Endothelial cell of umbilical vein (primary cell): ENCODE results near the gene ZC2HC1B. TPM values are rescaled to one million over a fixed set of nuclear protein-coding genes. Genes with fewer than 3 reads are reported as not detected.

Experiments
- BruUV-seq: library from RNA; stranded (reverse); fragments of 400-500 nt; replicated peaks from 2 replicates; lab custom pipeline; 2021; lab: Mats Ljungman, UMichigan
- CTCF ChIA-PET: fragments of 300-600, 350-600 bp; sonication (Branson Sonifier 250); formaldehyde crosslinking; loops from one replicate; lab custom pipeline; 2021; ENCODE audit warnings: antibody characterized with exemption, inconsistent platforms; lab: Charles Lee
- POLR2A ChIA-PET: fragments of 300-600, 350-600 bp; sonication (Branson Sonifier 250); formaldehyde crosslinking; loops from one replicate; lab custom pipeline; 2021; ENCODE audit warnings: antibody characterized with exemption, inconsistent platforms; lab: Charles Lee
- DNase-seq: peaks from one replicate; pipeline ENCODE4 v3.0.0-alpha.2; 2011; ENCODE audit warnings: low read depth, low spot score
- FAIRE-seq: peaks from 2 replicates; lab custom pipeline; 2011; peaks lifted over from hg19 to GRCh38; lab: Jason Lieb, UNC
- H2AFZ ChIP-seq: 2 replicates; pipeline ENCODE4 v1.6.0; 2012; ENCODE audit warnings: low read depth, low read length, control low read depth, inconsistent platforms
- H3K27ac ChIP-seq: 2 replicates; pipeline ENCODE4 v1.5.1; 2011; ENCODE audit warnings: low read depth, mild to moderate bottlenecking, control low read depth, low read length, moderate library complexity; ENCODE audit not compliant: insufficient read depth
- H3K27me3 ChIP-seq, 2 experiments: 2 replicates each; pipeline versions ENCODE4 v1.6.0 to v1.6.1; 2011; ENCODE audit warnings: low read length in 2 of 2, mixed read lengths in 1 of 2; ENCODE audit not compliant: control insufficient read depth in 2 of 2, insufficient read depth in 2 of 2
- H3K36me3 ChIP-seq, 2 experiments: 2 replicates in 1 of 2; 3 replicates in 1 of 2; pipeline ENCODE4 v1.5.1; 2011; ENCODE audit warnings: low read length in 2 of 2, mild to moderate bottlenecking in 1 of 2, moderate library complexity in 1 of 2; ENCODE audit not compliant: control insufficient read depth in 2 of 2, insufficient read depth in 2 of 2; ENCODE audit errors: extremely low read depth in 1 of 2
- H3K4me1 ChIP-seq: 3 replicates; pipeline ENCODE4 v1.5.1; 2011; ENCODE audit warnings: mild to moderate bottlenecking, low read length; ENCODE audit not compliant: control insufficient read depth, insufficient read depth; ENCODE audit errors: extremely low read depth
- H3K4me2 ChIP-seq: 2 replicates; pipeline ENCODE4 v1.6.1; 2011; ENCODE audit warnings: low read length, control low read depth, mixed read lengths; ENCODE audit not compliant: insufficient read depth
- H3K4me3 ChIP-seq, 3 experiments: fragments of 200-600 bp in 1 of 3; sonication (generic), shearing (Covaris generic) in 1 of 3; replicated peaks in 1 of 3; 2 replicates each; pipeline ENCODE4 v1.5.1; 2011 to 2016; ENCODE audit warnings: control low read depth in 3 of 3, low read length in 3 of 3, mild to moderate bottlenecking in 2 of 3, inconsistent platforms in 1 of 3, low read depth in 1 of 3, moderate library complexity in 1 of 3; ENCODE audit not compliant: insufficient read depth in 1 of 3
- H3K79me2 ChIP-seq: 2 replicates; pipeline ENCODE4 v1.6.0; 2012; ENCODE audit warnings: low read length, inconsistent platforms; ENCODE audit not compliant: control insufficient read depth, insufficient read depth
- H3K9ac ChIP-seq: replicated peaks from 2 replicates; pipeline ENCODE3; 2011; ENCODE audit warnings: low read length, control low read depth; ENCODE audit not compliant: insufficient read depth; ENCODE audit errors: extremely low read depth
- H3K9me1 ChIP-seq: replicated peaks from 3 replicates; pipeline ENCODE4 v1.6.0; 2011; ENCODE audit warnings: mild to moderate bottlenecking, low read length; ENCODE audit not compliant: control insufficient read depth, insufficient read depth; ENCODE audit errors: extremely low read depth
- H3K9me3 ChIP-seq: replicated peaks from 2 replicates; pipeline ENCODE4 v1.5.1; 2012; ENCODE audit warnings: low read length, inconsistent platforms; ENCODE audit not compliant: control insufficient read depth, insufficient read depth
- H4K20me1 ChIP-seq: replicated peaks from 2 replicates; pipeline ENCODE3; 2011; ENCODE audit warnings: mild to moderate bottlenecking, low read length; ENCODE audit not compliant: control insufficient read depth, insufficient read depth; ENCODE audit errors: extremely low read depth
- CTCF ChIP-seq, 2 donors: IDR thresholded peaks; 1 replicate in 1 of 2; 2 replicates in 1 of 2; pipeline ENCODE4 v1.5.1; 2011; ENCODE audit warnings: low read length in 2 of 2, mild to moderate bottlenecking in 2 of 2, moderate library complexity in 2 of 2, control low read depth in 1 of 2, inconsistent platforms in 1 of 2, low read depth in 1 of 2; ENCODE audit not compliant: insufficient read depth in 1 of 2; ENCODE audit errors: extremely low read depth in 1 of 2
- EZH2 ChIP-seq: IDR thresholded peaks from 2 replicates; pipeline ENCODE4 v1.6.1; 2012; ENCODE audit warnings: borderline replicate concordance, low read depth, mild to moderate bottlenecking, moderate library complexity, low read length, inconsistent platforms; ENCODE audit not compliant: severe bottlenecking
- FOS ChIP-seq: IDR thresholded peaks from 2 replicates; pipeline ENCODE4 v1.6.1; 2011; ENCODE audit warnings: mild to moderate bottlenecking, low read length, moderate library complexity, borderline replicate concordance; ENCODE audit not compliant: insufficient read depth
- GATA2 ChIP-seq: IDR thresholded peaks from 2 replicates; pipeline ENCODE4 v1.7.0; 2011; ENCODE audit warnings: low read depth, mild to moderate bottlenecking, moderate library complexity, mixed read lengths, low read length; ENCODE audit not compliant: insufficient read length, insufficient read depth
- JUN ChIP-seq: IDR thresholded peaks from 2 replicates; pipeline ENCODE4 v1.6.1; 2011; ENCODE audit warnings: borderline replicate concordance, low read depth; ENCODE audit not compliant: insufficient read length, insufficient read depth
- MAX ChIP-seq: IDR thresholded peaks from 2 replicates; pipeline ENCODE4 v1.6.1; 2011; ENCODE audit not compliant: insufficient read depth, insufficient read length
- MYC ChIP-seq: IDR thresholded peaks from one replicate; pipeline ENCODE4 v1.6.1; 2011; ENCODE audit warnings: mild to moderate bottlenecking, low read depth, low read length
- POLR2AphosphoS5 ChIP-seq: IDR thresholded peaks from 2 replicates; pipeline ENCODE4 v1.6.1; 2012; ENCODE audit warnings: low read depth, mild to moderate bottlenecking, control low read depth, low read length, moderate library complexity; ENCODE audit not compliant: insufficient read depth
- dilution Hi-C: fragments of 300-500 bp; cut with MboI; formaldehyde crosslinking; loops from one replicate; pipeline ENCODE4 v1.15.0; 2019; ENCODE audit warnings: low sequenced_read_pairs; ENCODE audit not compliant: extremely low pct_ligation_motif_present
- intact Hi-C: fragments of 100-400 bp; cut with micrococcal nuclease; formaldehyde crosslinking; loops from one replicate; pipeline ENCODE4 v1.10.0; 2022
- polyA plus RNA-seq, 4 experiments: library from polyadenylated mRNA; depleted of rRNA in 3 of 4; stranded (reverse) in 3 of 4; unstranded in 1 of 4; fragments of >200 nt; gene quantifications; 2 replicates each; pipeline versions ENCODE4 v1.2.1 to v1.2.3, GENCODE V29; 2011 to 2012; ENCODE audit warnings: missing spikeins in 1 of 4
- total RNA-seq: library from RNA; stranded (reverse); gene quantifications from 2 replicates; pipeline ENCODE4 v1.2.3, GENCODE V29; 2021

The ZC2HC1B gene
- total and polyA plus RNA-seq, 2 donors (not counting 3 experiments of a cell fraction or from before 2014, with no cell fraction given) = not detected

- Histone ChIP-seq H3K27ac (no peak overlapping the region), H3K4me2 (no peak overlapping the region), H3K79me2 (no peaks in the 10 kb centered on the region), H3K4me1 (no peaks in the 10 kb centered on the region), H3K36me3 (no peaks in the 10 kb centered on the region), H3K9ac (no peak overlapping the region), H3K4me3 (no peak overlapping the region), H3K9me1 (no peaks in the 10 kb centered on the region), H3K27me3 (peaks cover 1 to 7% of the 10 kb centered on the region in 2 experiments), H3K9me3 (no peaks in the 10 kb centered on the region), H2AFZ (no peak overlapping the region), H4K20me1 (no peaks in the 10 kb centered on the region)
- CTCF ChIA-PET = interaction anchor here (0.6 kb wide), 1 partner anchor 35 kb away, joined by 3 read pairs; no protein-coding TSS in a partner anchor
- POLR2A ChIA-PET = no interaction called here
- BruUV-seq = no TSS peak
- no peak for DNase-seq
- intact Hi-C loops = no loop called here
- no peak for TF ChIP-seq FOS
- no peak for TF ChIP-seq MAX
- no peak for TF ChIP-seq EZH2
- TF ChIP-seq MYC = no peak
- no peak for TF ChIP-seq CTCF (IDR thresholded peaks at IDR 0.05; ENCODE audit: extremely low read depth in 1 of 2, insufficient read depth in 1 of 2, low read depth in 1 of 2, low read length in 2 of 2)
- TF ChIP-seq POLR2AphosphoS5 = no peak
- TF ChIP-seq JUN = no peak
- TF ChIP-seq GATA2 = no peak
- FAIRE-seq = no peak
- dilution Hi-C loops = no loop called here
These were observed 72.7 kb downstream of the ZC2HC1B start for GRCh38 chr6:143936778-143937667.
